Parathyroid adenoma (tissue), 2 donors: ENCODE data around the gene SLC43A3.

Experiments
- H2AFZ ChIP-seq: fragments of 300-600 bp; sonication (generic); one replicate; pipeline ENCODE4 v1.7.0; 2017; ENCODE audit warnings: antibody characterized with exemption, mild to moderate bottlenecking
- H3K27ac ChIP-seq: fragments of 300-600 bp; sonication (generic); one replicate; pipeline ENCODE4 v1.7.0; 2017
- H3K27me3 ChIP-seq: fragments of 300-600 bp; sonication (generic); one replicate; pipeline ENCODE4 v1.7.0; 2017; ENCODE audit warnings: low read length; ENCODE audit not compliant: control insufficient read depth, insufficient read depth
- H3K36me3 ChIP-seq: fragments of 300-600 bp; sonication (generic); one replicate; pipeline ENCODE4 v1.7.0; 2017; ENCODE audit warnings: low read length; ENCODE audit not compliant: control insufficient read depth, insufficient read depth
- H3K4me1 ChIP-seq: fragments of 300-600 bp; sonication (generic); one replicate; pipeline ENCODE4 v1.7.0; 2017; ENCODE audit warnings: control low read depth
- H3K4me2 ChIP-seq: fragments of 300-600 bp; sonication (generic); one replicate; pipeline ENCODE4 v1.7.0; 2017; ENCODE audit warnings: low read length
- H3K4me3 ChIP-seq: fragments of 300-600 bp; sonication (generic); one replicate; pipeline ENCODE4 v1.7.0; 2017; ENCODE audit warnings: low read depth, low read length
- H3K79me2 ChIP-seq: fragments of 300-600 bp; sonication (generic); one replicate; pipeline ENCODE4 v1.7.0; 2017; ENCODE audit warnings: control low read depth
- H3K9ac ChIP-seq: fragments of 300-600 bp; sonication (generic); one replicate; pipeline ENCODE4 v1.7.0; 2017; ENCODE audit warnings: mild to moderate bottlenecking
- H3K9me3 ChIP-seq: fragments of 300-600 bp; sonication (generic); one replicate; pipeline ENCODE4 v1.7.0; 2017; ENCODE audit warnings: low read length; ENCODE audit not compliant: control insufficient read depth
- CTCF ChIP-seq: fragments of 300-600 bp; sonication (generic); IDR thresholded peaks from one replicate; pipeline ENCODE4 v1.7.0; 2017; ENCODE audit warnings: antibody characterized with exemption, mild to moderate bottlenecking
- donor health status: primary hyperparathyroidism.

The SLC43A3 gene

GRCh38 chr11:57468276-57468675, 41.4 kb upstream of the SLC43A3 start:
- no peak overlapping the region for H3K27ac ChIP-seq
- no peak overlapping the region for H3K4me2 ChIP-seq
- H3K9me3 ChIP-seq = no peaks in the 10 kb centered on the region
- no peak overlapping the region for H3K9ac ChIP-seq
- no peak for TF ChIP-seq CTCF
- H3K36me3 ChIP-seq = no peaks in the 10 kb centered on the region
- no peak overlapping the region for H3K4me3 ChIP-seq
- H3K4me1 ChIP-seq = no peaks in the 10 kb centered on the region
- H3K79me2 ChIP-seq = no peaks in the 10 kb centered on the region
- no peak overlapping the region for H2AFZ ChIP-seq
- no peaks in the 10 kb centered on the region for H3K27me3 ChIP-seq

GRCh38 chr11:57467508-57468157, 40.7 kb upstream of the SLC43A3 start:
- H3K36me3 ChIP-seq = no peaks in the 10 kb centered on the region
- no peak overlapping the region for H3K27ac ChIP-seq
- H3K27me3 ChIP-seq = no peaks in the 10 kb centered on the region
- H3K9me3 ChIP-seq = no peaks in the 10 kb centered on the region
- H3K4me3 ChIP-seq = no peak overlapping the region
- no peak overlapping the region for H3K4me2 ChIP-seq
- TF ChIP-seq CTCF = no peak
- H3K79me2 ChIP-seq = no peaks in the 10 kb centered on the region
- no peaks in the 10 kb centered on the region for H3K4me1 ChIP-seq
- no peak overlapping the region for H2AFZ ChIP-seq
- H3K9ac ChIP-seq = no peak overlapping the region

- H3K4me3 ChIP-seq = no peak overlapping the region
- H3K36me3 ChIP-seq = no peaks in the 10 kb centered on the region
- no peak overlapping the region for H2AFZ ChIP-seq
- H3K4me2 ChIP-seq = no peak overlapping the region
- H3K27ac ChIP-seq = no peak overlapping the region
- H3K79me2 ChIP-seq = no peaks in the 10 kb centered on the region
- TF ChIP-seq CTCF = no peak
- no peaks in the 10 kb centered on the region for H3K4me1 ChIP-seq
- H3K27me3 ChIP-seq = no peaks in the 10 kb centered on the region
- H3K9ac ChIP-seq = no peak overlapping the region
- no peaks in the 10 kb centered on the region for H3K9me3 ChIP-seq
Measured at GRCh38 chr11:57466680-57467079, 39.8 kb upstream of the SLC43A3 start.

GRCh38 chr11:57464539-57465181, 37.7 kb upstream of the SLC43A3 start:
- Histone ChIP-seq H2AFZ (no peak overlapping the region), H3K9me3 (no peaks in the 10 kb centered on the region), H3K4me3 (no peak overlapping the region), H3K4me1 (no peaks in the 10 kb centered on the region), H3K27ac (no peak overlapping the region), H3K27me3 (no peaks in the 10 kb centered on the region), H3K79me2 (no peaks in the 10 kb centered on the region), H3K4me2 (no peak overlapping the region), H3K36me3 (no peaks in the 10 kb centered on the region), H3K9ac (no peak overlapping the region)
- no peak for TF ChIP-seq CTCF
